HCT116 (cell line): ENCODE data around the gene N4BP3. TPM values are rescaled to one million over a fixed set of nuclear protein-coding genes. Genes with fewer than 3 reads are reported as not detected.

Experiments
- ATF3 ChIP-seq: IDR thresholded peaks from 2 replicates; pipeline ENCODE4 v1.6.1; 2012
- CEBPB ChIP-seq: IDR thresholded peaks from 2 replicates; pipeline ENCODE4 v1.6.1; 2012; ENCODE audit warnings: low read depth
- CTCF ChIP-seq, 3 experiments: fragments of 200-600 bp in 1 of 3; sonication (generic) in 1 of 3; IDR thresholded peaks in 2 of 3; conservative IDR thresholded peaks in 1 of 3; 2 replicates each; pipeline ENCODE4 v1.5.1; 2012 to 2017; ENCODE audit warnings: low read depth in 2 of 3, low read length in 2 of 3, antibody characterized with exemption in 1 of 3, borderline replicate concordance in 1 of 3, control low read depth in 1 of 3, mild to moderate bottlenecking in 1 of 3, mixed read lengths in 1 of 3, mixed run types in 1 of 3, moderate library complexity in 1 of 3; ENCODE audit not compliant: insufficient read depth in 1 of 3
- ELF1 ChIP-seq: IDR thresholded peaks from 2 replicates; pipeline ENCODE4 v1.6.1; 2012; ENCODE audit warnings: low read depth, borderline replicate concordance
- EZH2 ChIP-seq: fragments of 200-600 bp; sonication (generic); IDR thresholded peaks from 2 replicates; pipeline ENCODE4 v1.6.1; 2017; ENCODE audit warnings: antibody characterized with exemption, mixed run types
- FOSL1 ChIP-seq: IDR thresholded peaks from 2 replicates; pipeline ENCODE4 v1.6.1; 2012; ENCODE audit warnings: low read depth
- JUND ChIP-seq: IDR thresholded peaks from 2 replicates; pipeline ENCODE4 v1.6.1; 2012
- MAX ChIP-seq: IDR thresholded peaks from 2 replicates; pipeline ENCODE4 v1.6.1; 2012
- POLR2AphosphoS5 ChIP-seq: IDR thresholded peaks from 2 replicates; pipeline ENCODE4 v1.6.1; 2011; ENCODE audit warnings: mild to moderate bottlenecking, low read depth, low read length, moderate library complexity
- SIN3A ChIP-seq: IDR thresholded peaks from 2 replicates; pipeline ENCODE4 v1.6.1; 2012; ENCODE audit warnings: low read depth
- SP1 ChIP-seq: IDR thresholded peaks from 2 replicates; pipeline ENCODE4 v1.6.1; 2012; ENCODE audit warnings: low read depth
- TCF7L2 ChIP-seq: IDR thresholded peaks from 2 replicates; pipeline ENCODE4 v1.7.0; 2011; ENCODE audit warnings: borderline replicate concordance, inconsistent platforms; ENCODE audit not compliant: insufficient read depth, insufficient read length; ENCODE audit errors: extremely low read depth
- ZBTB33 ChIP-seq: IDR thresholded peaks from 2 replicates; pipeline ENCODE4 v1.6.1; 2011; ENCODE audit warnings: mild to moderate bottlenecking, low read length, moderate library complexity; ENCODE audit not compliant: insufficient replicate concordance; ENCODE audit errors: extremely low read depth
- total RNA-seq: library from RNA; stranded (reverse); gene quantifications from one replicate; pipeline ENCODE4 v1.2.1, GENCODE V29; 2021; ENCODE audit not compliant: unreplicated experiment

N4BP3 gene
- total RNA-seq, 1 experiment from 2014 or later = 5.2 TPM

- no peak for TF ChIP-seq ZBTB33
- TF ChIP-seq EZH2 = no peak
- no peak for TF ChIP-seq JUND
- no peak for TF ChIP-seq FOSL1
- TF ChIP-seq CEBPB = no peak
- no peak for TF ChIP-seq ATF3
- no peak for TF ChIP-seq MAX
- no peak for TF ChIP-seq ELF1
- TF ChIP-seq CTCF (IDR thresholded peaks at IDR 0.05 in 2 of 3, conservative IDR thresholded peaks at IDR 0.05 in 1 of 3; ENCODE audit: borderline replicate concordance in 1 of 3, insufficient read depth in 1 of 3, low read depth in 2 of 3, low read length in 2 of 3) = no peak
- TF ChIP-seq POLR2AphosphoS5 = no peak
- TF ChIP-seq SP1 = no peak
- TF ChIP-seq TCF7L2 = no peak
- no peak for TF ChIP-seq SIN3A
Measured at GRCh38 chr5:178125253-178125906, 12.0 kb downstream of the N4BP3 start (continued).
